GM23338 (cell line): ENCODE data around the gene IRF2BP2. TPM values are rescaled to one million over a fixed set of nuclear protein-coding genes. Genes with fewer than 3 reads are reported as not detected.
A peak's percentile ranks its signal among the peaks of the same experiment; 100 is the strongest.

Source experiments
- ATAC-seq: fragments of 200-7000 bp; cut with Tn5 transposase; 3 replicates; pipeline ENCODE4 v1.9.1; 2020
- DNase-seq: peaks from one replicate; pipeline ENCODE4 v3.0.0-alpha.2; 2015; ENCODE audit warnings: low spot score
- H2AFZ ChIP-seq: fragments of 200-600 bp; sonication (generic); 2 replicates; pipeline ENCODE4 v1.8.0; 2016; ENCODE audit warnings: antibody characterized with exemption, mild to moderate bottlenecking, moderate library complexity
- H3F3A ChIP-seq: fragments of 200-600 bp; sonication (generic); replicated peaks from 2 replicates; pipeline ENCODE4 v1.8.0; 2017; ENCODE audit warnings: antibody characterized with exemption, mixed run types, low read depth
- H3K27ac ChIP-seq: fragments of 200-600 bp; sonication (generic); 2 replicates; pipeline ENCODE4 v1.6.1; 2016; ENCODE audit warnings: low read depth
- H3K27me3 ChIP-seq: fragments of 200-600 bp; sonication (generic); 2 replicates; pipeline ENCODE4 v1.8.0; 2016; ENCODE audit warnings: mild to moderate bottlenecking, mixed run types, moderate library complexity; ENCODE audit not compliant: insufficient read depth
- H3K36me3 ChIP-seq: fragments of 200-600 bp; sonication (generic); 2 replicates; pipeline ENCODE4 v1.8.0; 2016; ENCODE audit warnings: mild to moderate bottlenecking; ENCODE audit not compliant: insufficient read depth
- H3K4me1 ChIP-seq: fragments of 200-600 bp; sonication (generic); 2 replicates; pipeline ENCODE4 v1.8.0; 2016; ENCODE audit warnings: mild to moderate bottlenecking, moderate library complexity; ENCODE audit not compliant: insufficient read depth
- H3K4me2 ChIP-seq: fragments of 200-600 bp; sonication (generic); 2 replicates; pipeline ENCODE4 v1.7.1; 2017; ENCODE audit warnings: mixed run types
- H3K4me3 ChIP-seq: fragments of 200-600 bp; sonication (generic); 2 replicates; pipeline ENCODE4 v1.6.1; 2016; ENCODE audit warnings: mixed run types
- H3K79me2 ChIP-seq: fragments of 200-600 bp; sonication (generic); replicated peaks from 2 replicates; pipeline ENCODE4 v1.8.0; 2017; ENCODE audit warnings: mild to moderate bottlenecking; ENCODE audit not compliant: insufficient read depth
- H3K9me2 ChIP-seq: fragments of 200-600 bp; sonication (generic); 2 replicates; pipeline ENCODE4 v1.8.0; 2017; ENCODE audit not compliant: insufficient read depth
- H4K20me1 ChIP-seq: fragments of 200-600 bp; sonication (generic); replicated peaks from 2 replicates; pipeline ENCODE4 v1.8.0; 2017; ENCODE audit warnings: mild to moderate bottlenecking; ENCODE audit not compliant: insufficient read depth
- H3K27ac Mint-ChIP-seq: 2 replicates; pipeline ENCODE4 v1.8.0; 2020; ENCODE audit warnings: inconsistent platforms, mild to moderate bottlenecking, moderate library complexity, mixed read lengths
- H3K27me3 Mint-ChIP-seq: 3 replicates; pipeline ENCODE4 v1.8.0; 2022; ENCODE audit warnings: low read depth, mild to moderate bottlenecking, moderate library complexity, mixed read lengths, inconsistent platforms; ENCODE audit not compliant: insufficient read depth, poor library complexity
- H3K36me3 Mint-ChIP-seq: 3 replicates; pipeline ENCODE4 v1.8.0; 2021; ENCODE audit warnings: low read depth, mild to moderate bottlenecking, inconsistent platforms, moderate library complexity, mixed read lengths
- H3K4me1 Mint-ChIP-seq: 3 replicates; pipeline ENCODE4 v1.8.0; 2020; ENCODE audit warnings: mild to moderate bottlenecking, inconsistent platforms, mixed read lengths
- H3K4me3 Mint-ChIP-seq: 3 replicates; pipeline ENCODE4 v1.8.0; 2021; ENCODE audit warnings: moderate library complexity, mild to moderate bottlenecking, inconsistent platforms, mixed read lengths
- H3K9me3 Mint-ChIP-seq: 3 replicates; pipeline ENCODE4 v1.8.0; 2020; ENCODE audit warnings: moderate library complexity, mild to moderate bottlenecking, inconsistent platforms, mixed read lengths
- CREB1 ChIP-seq: fragments of 250-450 bp; sonication (Bioruptor Pico); IDR thresholded peaks from 2 replicates; pipeline ENCODE4 v1.5.0; 2020; ENCODE audit warnings: low read depth, mild to moderate bottlenecking, moderate library complexity
- CTCF ChIP-seq, 2 experiments: fragments of 200-600 bp in 1 of 2; sonication (generic) in 1 of 2; conservative IDR thresholded peaks; 2 replicates each; pipeline versions ENCODE4 v1.5.1 to v1.6.1; 2016 to 2017; ENCODE audit warnings: antibody characterized with exemption in 2 of 2, low read depth in 2 of 2, mild to moderate bottlenecking in 2 of 2, moderate library complexity in 1 of 2
- EZH2 ChIP-seq: fragments of 200-600 bp; sonication (generic); IDR thresholded peaks from one replicate; pipeline ENCODE4 v1.8.0; 2017; ENCODE audit warnings: antibody characterized with exemption, mild to moderate bottlenecking, low read depth; ENCODE audit not compliant: unreplicated experiment
- EZH2phosphoT487 ChIP-seq: fragments of 200-600 bp; sonication (generic); IDR thresholded peaks from one replicate; pipeline ENCODE4 v1.8.1; 2018; ENCODE audit warnings: antibody characterized with exemption; ENCODE audit not compliant: unreplicated experiment
- JUNB ChIP-seq: IDR thresholded peaks from one replicate; pipeline ENCODE4 v1.6.1; 2016; ENCODE audit warnings: antibody characterized with exemption; ENCODE audit not compliant: unreplicated experiment
- NANOG ChIP-seq: IDR thresholded peaks from 2 replicates; pipeline ENCODE4 v1.6.1; 2016; ENCODE audit warnings: antibody characterized with exemption, borderline replicate concordance
- POLR2AphosphoS5 ChIP-seq: IDR thresholded peaks from 2 replicates; pipeline ENCODE4 v1.6.1; 2016; ENCODE audit warnings: antibody characterized with exemption, low read depth
- STAT1 ChIP-seq: IDR thresholded peaks from one replicate; pipeline ENCODE4 v1.6.1; 2016; ENCODE audit warnings: antibody characterized with exemption; ENCODE audit not compliant: unreplicated experiment
- ZNF331 ChIP-seq: fragments of 250-450 bp; sonication (Bioruptor Pico); IDR thresholded peaks from 2 replicates; pipeline ENCODE4 v1.5.0; 2020; ENCODE audit warnings: low read depth, mild to moderate bottlenecking, moderate library complexity
- polyA plus RNA-seq: library from polyadenylated mRNA; unstranded; fragments of >200 nt; fragmentation: Nextera tagmentation; extraction: Ambion mirVana; gene quantifications from 2 replicates; pipeline ENCODE4 v1.2.1, GENCODE V29; 2016
- total RNA-seq: library from RNA; depleted of rRNA; stranded (reverse); fragments of >200 nt; shearing (Covaris generic); gene quantifications from 2 replicates; pipeline ENCODE4 v1.2.3, GENCODE V29; 2014
- TF ChIP-seq, protein P1 (sequence below): IDR thresholded peaks from one replicate; pipeline ENCODE4 v1.6.1; 2018; ENCODE audit warnings: antibody characterized with exemption; ENCODE audit not compliant: unreplicated experiment
- TF ChIP-seq, protein P2 (sequence below): IDR thresholded peaks from 2 replicates; pipeline ENCODE4 v1.6.1; 2016; ENCODE audit warnings: antibody characterized with exemption

Gene IRF2BP2
- total and polyA plus RNA-seq, 2 experiments from 2014 or later, result 19.4 to 62.4 TPM

GRCh38 chr1:234593109-234593508 lies 16.9 kb downstream of the IRF2BP2 start (continued):
- TF ChIP-seq, protein P1, sequence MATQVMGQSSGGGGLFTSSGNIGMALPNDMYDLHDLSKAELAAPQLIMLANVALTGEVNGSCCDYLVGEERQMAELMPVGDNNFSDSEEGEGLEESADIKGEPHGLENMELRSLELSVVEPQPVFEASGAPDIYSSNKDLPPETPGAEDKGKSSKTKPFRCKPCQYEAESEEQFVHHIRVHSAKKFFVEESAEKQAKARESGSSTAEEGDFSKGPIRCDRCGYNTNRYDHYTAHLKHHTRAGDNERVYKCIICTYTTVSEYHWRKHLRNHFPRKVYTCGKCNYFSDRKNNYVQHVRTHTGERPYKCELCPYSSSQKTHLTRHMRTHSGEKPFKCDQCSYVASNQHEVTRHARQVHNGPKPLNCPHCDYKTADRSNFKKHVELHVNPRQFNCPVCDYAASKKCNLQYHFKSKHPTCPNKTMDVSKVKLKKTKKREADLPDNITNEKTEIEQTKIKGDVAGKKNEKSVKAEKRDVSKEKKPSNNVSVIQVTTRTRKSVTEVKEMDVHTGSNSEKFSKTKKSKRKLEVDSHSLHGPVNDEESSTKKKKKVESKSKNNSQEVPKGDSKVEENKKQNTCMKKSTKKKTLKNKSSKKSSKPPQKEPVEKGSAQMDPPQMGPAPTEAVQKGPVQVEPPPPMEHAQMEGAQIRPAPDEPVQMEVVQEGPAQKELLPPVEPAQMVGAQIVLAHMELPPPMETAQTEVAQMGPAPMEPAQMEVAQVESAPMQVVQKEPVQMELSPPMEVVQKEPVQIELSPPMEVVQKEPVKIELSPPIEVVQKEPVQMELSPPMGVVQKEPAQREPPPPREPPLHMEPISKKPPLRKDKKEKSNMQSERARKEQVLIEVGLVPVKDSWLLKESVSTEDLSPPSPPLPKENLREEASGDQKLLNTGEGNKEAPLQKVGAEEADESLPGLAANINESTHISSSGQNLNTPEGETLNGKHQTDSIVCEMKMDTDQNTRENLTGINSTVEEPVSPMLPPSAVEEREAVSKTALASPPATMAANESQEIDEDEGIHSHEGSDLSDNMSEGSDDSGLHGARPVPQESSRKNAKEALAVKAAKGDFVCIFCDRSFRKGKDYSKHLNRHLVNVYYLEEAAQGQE, result no peak
- TF ChIP-seq JUNB (no peak), CREB1 (CRISPR knock-in tag) (no peak), NANOG (no peak), EZH2phosphoT487 (no peak), EZH2 (no peak), ZNF331 (CRISPR knock-in tag) (no peak), STAT1 (no peak)
- TF ChIP-seq, protein P2, sequence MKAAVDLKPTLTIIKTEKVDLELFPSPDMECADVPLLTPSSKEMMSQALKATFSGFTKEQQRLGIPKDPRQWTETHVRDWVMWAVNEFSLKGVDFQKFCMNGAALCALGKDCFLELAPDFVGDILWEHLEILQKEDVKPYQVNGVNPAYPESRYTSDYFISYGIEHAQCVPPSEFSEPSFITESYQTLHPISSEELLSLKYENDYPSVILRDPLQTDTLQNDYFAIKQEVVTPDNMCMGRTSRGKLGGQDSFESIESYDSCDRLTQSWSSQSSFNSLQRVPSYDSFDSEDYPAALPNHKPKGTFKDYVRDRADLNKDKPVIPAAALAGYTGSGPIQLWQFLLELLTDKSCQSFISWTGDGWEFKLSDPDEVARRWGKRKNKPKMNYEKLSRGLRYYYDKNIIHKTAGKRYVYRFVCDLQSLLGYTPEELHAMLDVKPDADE, result no peak

DNA sequence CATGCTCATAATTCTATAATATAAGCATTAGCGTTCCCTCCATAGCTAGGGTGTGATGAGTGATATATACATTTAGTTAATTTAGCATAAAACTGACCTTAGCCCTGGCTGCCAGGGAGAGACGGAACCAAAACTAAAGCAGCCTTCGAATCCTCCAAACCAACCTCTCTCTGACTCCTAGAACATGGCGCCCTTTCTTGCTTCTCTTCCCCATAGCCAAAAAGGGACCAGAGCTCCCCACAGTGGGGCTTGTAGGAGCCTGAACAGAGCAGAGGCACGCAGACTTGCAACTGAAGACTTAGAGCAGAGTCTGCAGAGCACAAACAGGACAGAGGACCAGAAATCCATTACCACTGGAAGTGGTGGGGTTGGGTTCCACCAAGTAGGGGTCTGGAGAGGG lies 17.7 kb downstream of the IRF2BP2 start:
- Histone ChIP-seq H3F3A (no peaks in the 10 kb centered on the region), H3K9me2 (peaks cover 15% of the 10 kb centered on the region; the same call in 1 of the 2 replicates), H3K4me1 (no peaks in the 10 kb centered on the region), H3K79me2 (no peaks in the 10 kb centered on the region), H3K4me2 (no peak overlapping the region), H3K27ac (no peak overlapping the region), H3K36me3 (no peaks in the 10 kb centered on the region), H2AFZ (no peak overlapping the region), H3K27me3 (no peaks in the 10 kb centered on the region), H4K20me1 (no peaks in the 10 kb centered on the region), H3K4me3 (no peak overlapping the region)
- no peak overlapping the region for H3K4me3 Mint-ChIP-seq
- DNase-seq, result no peak
- peaks cover 11% of the 10 kb centered on the region for H3K36me3 Mint-ChIP-seq
- no peak for ATAC-seq
- no peak for TF ChIP-seq POLR2AphosphoS5
- peak in 1 of 2 experiments; percentile 40; a peak in 1 of 4 replicates for TF ChIP-seq CTCF (conservative IDR thresholded peaks at IDR 0.05; ENCODE audit: low read depth in 2 of 2)
- H3K9me3 Mint-ChIP-seq, result peaks cover 17% of the 10 kb centered on the region
- no peaks in the 10 kb centered on the region for H3K27me3 Mint-ChIP-seq
- no peaks in the 10 kb centered on the region for H3K4me1 Mint-ChIP-seq
- no peak overlapping the region for H3K27ac Mint-ChIP-seq
